Stomach smooth muscle (tissue), 2 donors: ENCODE measurements around the gene NDUFAF7.

Experiments
- H3K27ac ChIP-seq: one replicate; pipeline ENCODE4 v1.7.0; 2013; ENCODE audit warnings: mild to moderate bottlenecking, low read length, inconsistent platforms
- H3K27me3 ChIP-seq, 2 donors: one replicate each; pipeline ENCODE4 v1.7.0; 2013; ENCODE audit warnings: low read length in 2 of 2; ENCODE audit not compliant: insufficient read depth in 2 of 2, control insufficient read depth in 1 of 2
- H3K36me3 ChIP-seq, 2 donors: one replicate each; pipeline ENCODE4 v1.7.0; 2013; ENCODE audit warnings: low read length in 2 of 2; ENCODE audit not compliant: control insufficient read depth in 2 of 2, insufficient read depth in 2 of 2
- H3K4me1 ChIP-seq: one replicate; pipeline ENCODE4 v1.7.0; 2013; ENCODE audit warnings: low read length; ENCODE audit not compliant: control insufficient read depth, insufficient read depth
- H3K4me3 ChIP-seq, 2 donors: one replicate each; pipeline ENCODE4 v1.7.0; 2013; ENCODE audit warnings: low read length in 2 of 2
- H3K9ac ChIP-seq, 2 donors: one replicate each; pipeline ENCODE4 v1.7.0; 2013; ENCODE audit warnings: low read length in 2 of 2, mild to moderate bottlenecking in 1 of 2
- H3K9me3 ChIP-seq, 2 donors: one replicate each; pipeline ENCODE4 v1.7.0; 2013; ENCODE audit warnings: low read length in 2 of 2; ENCODE audit not compliant: control insufficient read depth in 2 of 2
- donor health status: healthy.
- donor health status: Pancreatic carcinoma.

The NDUFAF7 gene

DNA sequence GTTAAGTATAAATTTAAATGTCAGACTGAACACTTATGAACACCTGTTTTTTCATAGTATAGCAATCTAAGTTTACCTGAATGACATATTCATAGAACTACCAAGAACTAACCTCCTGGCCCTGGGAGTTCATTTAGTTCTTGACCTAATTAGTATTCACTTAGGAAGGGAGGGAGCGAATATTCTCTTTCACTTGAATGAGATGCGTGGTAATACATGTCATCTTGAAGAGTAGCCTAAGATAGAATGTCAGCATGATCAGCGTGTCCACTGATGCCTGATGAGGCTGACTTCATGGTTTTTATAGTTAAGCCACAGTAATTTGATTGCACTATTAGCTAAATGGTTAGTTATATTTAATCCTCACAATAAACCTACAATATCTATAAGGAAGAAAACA is 13.3 kb downstream of the NDUFAF7 start:
- Histone ChIP-seq H3K27ac (no peak overlapping the region), H3K36me3 (peaks cover 27 to 40% of the 10 kb centered on the region in 2 donors), H3K27me3 (no peaks in the 10 kb centered on the region), H3K4me3 (no peak overlapping the region), H3K9ac (no peak overlapping the region), H3K9me3 (no peaks in the 10 kb centered on the region), H3K4me1 (no peaks in the 10 kb centered on the region)

DNA sequence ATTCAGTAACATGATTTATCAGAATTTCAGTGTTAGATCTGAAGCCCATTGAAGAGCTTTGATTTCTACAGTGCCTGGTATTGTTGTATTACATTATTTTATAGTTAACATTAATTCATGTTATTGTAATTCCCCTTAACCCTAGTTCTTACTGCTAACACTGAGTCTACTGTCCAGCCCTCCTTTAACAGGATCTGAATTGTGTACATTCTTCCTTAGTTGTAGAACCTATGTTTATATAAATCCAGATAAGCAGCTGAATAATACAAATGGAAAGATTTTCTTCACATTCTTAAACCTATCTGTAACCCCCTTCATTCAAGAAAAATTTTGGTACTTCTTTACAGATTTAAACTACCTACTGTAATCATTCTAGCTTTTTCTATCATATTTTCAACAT is 14.7 kb downstream of the NDUFAF7 start:
- peaks cover 28 to 43% of the 10 kb centered on the region in 2 donors for H3K36me3 ChIP-seq
- H3K27ac ChIP-seq, result no peak overlapping the region
- H3K4me3 ChIP-seq, result no peak overlapping the region

DNA sequence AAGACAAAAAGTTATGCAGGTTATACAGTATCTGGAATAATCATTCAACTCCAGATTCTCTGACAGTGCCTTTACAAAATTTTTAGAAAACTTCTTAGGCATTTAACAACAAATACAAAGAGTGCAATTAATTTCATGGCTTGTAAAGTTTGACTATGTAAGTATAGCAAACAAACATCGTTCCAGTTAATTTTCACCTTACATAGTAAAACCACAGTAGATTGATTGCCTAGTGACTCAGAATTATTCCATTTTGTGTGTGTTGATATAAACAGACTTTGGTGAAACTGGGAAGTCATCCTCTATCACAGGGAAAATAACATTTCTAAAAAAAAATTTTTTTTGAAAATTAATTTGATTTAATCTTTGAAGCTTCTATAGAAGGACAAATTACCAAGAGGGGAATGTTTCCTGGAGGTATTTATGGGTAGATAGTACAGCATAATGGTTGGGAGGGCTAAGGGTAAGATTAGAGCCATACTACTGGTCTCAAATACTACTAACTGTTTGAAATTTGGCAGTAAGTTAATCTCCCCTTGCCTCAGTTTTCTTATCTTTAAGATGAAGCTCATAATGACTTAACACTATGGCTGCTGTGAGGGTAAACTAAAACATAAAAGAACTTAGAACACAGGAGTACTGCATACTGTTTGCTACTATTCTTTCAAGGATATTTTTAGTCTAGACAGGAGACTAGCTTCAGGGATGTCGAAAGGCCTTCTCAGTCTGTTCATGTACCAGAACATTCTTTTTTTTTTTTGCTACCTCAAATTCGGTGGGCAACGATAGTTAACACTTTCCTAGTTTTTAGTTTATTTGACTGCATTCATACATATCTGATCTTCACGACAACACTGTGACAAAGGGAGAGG is 19.6 kb downstream of the NDUFAF7 start:
- H3K9ac ChIP-seq, result no peak overlapping the region
- H3K9me3 ChIP-seq, result no peaks in the 10 kb centered on the region
- H3K4me3 ChIP-seq, result no peak overlapping the region
- H3K27me3 ChIP-seq, result no peaks in the 10 kb centered on the region
- H3K27ac ChIP-seq, result no peak overlapping the region
- no peaks in the 10 kb centered on the region for H3K4me1 ChIP-seq
- H3K36me3 ChIP-seq, result peaks cover 36% of the 10 kb centered on the region in 2 donors

More for the DNA sequence above, 14.7 kb downstream of the NDUFAF7 start:
- H3K4me1 ChIP-seq, result no peaks in the 10 kb centered on the region
- H3K27me3 ChIP-seq, result no peaks in the 10 kb centered on the region
- no peaks in the 10 kb centered on the region for H3K9me3 ChIP-seq
- H3K9ac ChIP-seq, result no peak overlapping the region

DNA sequence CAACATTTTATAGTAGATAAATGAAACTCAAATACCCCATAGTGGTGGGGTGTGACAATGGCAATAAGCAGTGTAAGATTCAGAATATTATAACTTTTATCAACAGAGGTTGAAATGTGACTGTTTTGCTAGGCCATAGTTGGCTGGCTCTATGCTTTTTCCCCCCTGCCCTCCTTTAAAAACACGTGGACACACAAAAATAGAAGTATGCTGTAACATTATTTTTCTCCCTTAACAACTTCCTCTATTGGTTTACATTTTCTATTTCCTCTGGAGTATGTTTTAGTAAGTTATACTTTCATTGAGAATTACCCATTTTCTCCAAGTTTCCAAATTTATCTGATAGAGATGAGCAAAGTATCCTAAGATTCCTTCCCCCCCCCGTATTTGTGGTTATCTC is 31.1 kb downstream of the NDUFAF7 start:
- H3K9ac ChIP-seq, result no peak overlapping the region
- H3K9me3 ChIP-seq, result no peaks in the 10 kb centered on the region
- no peak overlapping the region for H3K4me3 ChIP-seq
- no peaks in the 10 kb centered on the region for H3K27me3 ChIP-seq
- peaks cover 12 to 17% of the 10 kb centered on the region in 2 donors for H3K36me3 ChIP-seq
- H3K27ac ChIP-seq, result no peak overlapping the region
- H3K4me1 ChIP-seq, result no peaks in the 10 kb centered on the region

DNA sequence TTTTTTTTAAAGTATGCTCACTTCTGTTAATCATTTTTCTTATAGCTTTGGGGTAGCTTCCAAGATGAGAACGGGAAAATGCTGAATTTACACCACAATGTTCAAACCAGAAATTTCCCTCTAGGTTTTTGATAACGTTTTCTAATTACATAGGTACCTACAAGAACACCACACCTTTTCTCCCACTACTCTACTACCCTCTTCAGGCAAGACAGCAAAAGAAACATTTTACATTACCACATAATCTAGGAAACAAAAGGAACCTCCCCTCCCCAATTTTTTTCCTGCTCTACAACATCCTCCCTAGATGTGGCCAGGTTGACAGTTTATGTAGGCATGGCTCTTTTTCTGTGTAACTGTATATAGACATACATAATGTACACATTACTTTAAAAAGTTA is 32.4 kb downstream of the NDUFAF7 start:
- H3K4me3 ChIP-seq, result no peak overlapping the region
- H3K27me3 ChIP-seq, result no peaks in the 10 kb centered on the region
- H3K9ac ChIP-seq, result no peak overlapping the region
- no peaks in the 10 kb centered on the region for H3K9me3 ChIP-seq
- H3K27ac ChIP-seq, result no peak overlapping the region
- H3K4me1 ChIP-seq, result no peaks in the 10 kb centered on the region
- H3K36me3 ChIP-seq, result peaks cover 7 to 21% of the 10 kb centered on the region in 2 donors

DNA sequence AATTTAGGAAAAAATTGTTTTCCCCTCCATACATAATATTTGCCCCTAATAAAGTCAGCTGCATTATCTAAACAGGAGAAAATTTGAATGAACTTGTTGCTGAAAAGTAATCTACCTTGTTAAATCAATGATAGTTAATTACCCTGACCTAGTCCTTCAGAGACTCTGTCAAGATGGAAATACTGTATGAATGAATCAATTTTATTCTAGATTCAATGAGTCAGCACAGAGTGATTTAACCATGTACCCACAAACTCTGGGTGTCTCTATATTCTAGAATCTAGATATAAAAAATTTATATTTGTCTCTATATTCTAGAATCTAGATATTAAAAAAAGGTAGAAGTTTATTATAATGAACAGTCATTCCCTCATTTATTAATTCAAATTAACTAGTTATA is 36.2 kb downstream of the NDUFAF7 start:
- Histone ChIP-seq H3K36me3 (peaks cover 12 to 35% of the 10 kb centered on the region in 2 donors), H3K4me1 (no peaks in the 10 kb centered on the region), H3K27me3 (no peaks in the 10 kb centered on the region), H3K9me3 (no peaks in the 10 kb centered on the region), H3K9ac (no peak overlapping the region), H3K4me3 (no peak overlapping the region), H3K27ac (no peak overlapping the region)

DNA sequence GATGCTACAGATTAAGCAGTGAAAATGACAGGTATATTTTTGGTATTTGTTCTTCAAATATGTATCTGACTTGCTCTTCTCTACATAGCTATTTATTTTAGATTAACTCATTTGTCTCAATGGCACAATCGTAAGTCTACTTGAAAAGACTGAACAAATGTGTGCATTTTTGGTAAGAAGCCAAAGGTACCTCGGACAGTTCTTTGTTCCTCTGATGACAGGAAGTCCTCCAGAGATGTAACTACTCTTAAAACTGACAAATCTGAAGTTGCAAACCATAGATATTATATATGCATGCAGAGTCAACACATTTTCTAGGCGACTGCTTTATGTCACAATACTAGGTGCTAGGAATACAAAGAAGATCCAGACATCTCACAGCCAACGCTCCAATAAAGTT is 36.7 kb downstream of the NDUFAF7 start:
- no peak overlapping the region for H3K4me3 ChIP-seq
- H3K36me3 ChIP-seq, result peaks cover 12 to 35% of the 10 kb centered on the region in 2 donors
- H3K27ac ChIP-seq, result no peak overlapping the region
- no peaks in the 10 kb centered on the region for H3K4me1 ChIP-seq
- no peak overlapping the region for H3K9ac ChIP-seq
- H3K9me3 ChIP-seq, result no peaks in the 10 kb centered on the region
- no peaks in the 10 kb centered on the region for H3K27me3 ChIP-seq

DNA sequence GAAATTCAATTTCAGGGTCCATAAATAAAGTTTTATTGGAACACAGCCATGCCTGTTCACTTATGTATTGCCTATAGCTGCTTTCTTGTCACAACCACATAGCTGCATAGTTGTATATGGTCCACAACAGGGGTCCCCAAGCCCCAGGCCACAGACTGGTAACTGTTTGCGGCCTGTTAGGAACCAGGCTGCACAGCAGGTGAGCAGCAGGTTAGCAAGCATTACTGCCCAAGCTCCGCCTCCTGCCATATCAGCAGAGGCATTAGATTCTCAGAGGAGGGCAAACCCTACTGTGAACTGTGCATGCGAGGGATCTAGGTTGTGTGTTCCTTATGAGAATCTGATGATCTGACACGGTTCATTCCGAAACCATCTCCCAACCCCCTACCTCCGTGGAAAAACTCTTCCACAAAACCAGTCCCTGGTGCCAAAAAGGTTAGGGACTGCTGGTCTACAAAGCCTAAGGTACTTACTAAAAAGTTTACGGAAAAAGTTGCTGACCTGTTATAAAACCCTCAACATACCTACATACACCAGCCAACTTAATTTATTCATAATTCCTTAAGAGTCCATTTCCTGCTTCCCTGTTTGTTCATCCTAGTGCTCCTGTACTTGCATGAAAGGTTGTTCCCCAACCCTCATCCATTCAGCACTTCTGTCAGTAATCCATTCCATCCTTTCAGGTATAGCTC is 40.1 kb downstream of the NDUFAF7 start:
- H3K27ac ChIP-seq, result no peak overlapping the region
- H3K9me3 ChIP-seq, result no peaks in the 10 kb centered on the region
- no peaks in the 10 kb centered on the region for H3K4me1 ChIP-seq
- no peaks in the 10 kb centered on the region for H3K27me3 ChIP-seq
- no peak overlapping the region for H3K4me3 ChIP-seq
- H3K9ac ChIP-seq, result no peak overlapping the region
- peaks cover 23 to 31% of the 10 kb centered on the region in 2 donors for H3K36me3 ChIP-seq

DNA sequence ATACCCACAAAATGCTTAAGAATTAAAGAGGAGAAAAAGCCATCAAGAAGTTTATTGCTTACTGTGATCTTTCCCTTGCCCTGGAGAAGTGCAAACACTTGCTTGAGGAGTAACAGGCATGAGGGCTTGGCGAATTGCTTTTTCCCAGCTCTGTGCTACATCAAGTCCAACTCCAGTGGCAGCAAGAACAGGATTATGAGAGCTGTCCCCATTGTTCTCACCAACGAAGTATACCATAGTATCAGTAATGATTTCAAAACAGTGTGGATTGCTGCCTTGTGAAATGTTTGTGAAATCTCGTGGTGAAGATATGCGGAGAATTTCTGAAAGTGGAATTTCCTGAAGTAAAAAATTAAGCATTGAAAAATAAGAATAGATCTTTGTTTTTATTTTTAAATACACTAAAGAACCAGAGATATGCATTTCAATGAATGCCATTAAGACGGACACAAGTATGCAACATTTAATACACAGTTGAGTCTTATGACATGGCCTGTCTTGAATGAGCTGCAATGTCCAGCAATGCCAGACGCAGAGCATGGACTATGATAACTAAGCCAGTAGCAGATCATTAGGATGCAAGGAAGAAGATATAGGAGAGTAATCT is 43.0 kb downstream of the NDUFAF7 start:
- H3K27ac ChIP-seq, result no peak overlapping the region
- no peak overlapping the region for H3K4me3 ChIP-seq
- H3K9me3 ChIP-seq, result no peaks in the 10 kb centered on the region
- no peaks in the 10 kb centered on the region for H3K27me3 ChIP-seq
- H3K4me1 ChIP-seq, result no peaks in the 10 kb centered on the region
- no peak overlapping the region for H3K9ac ChIP-seq
- peaks cover 20 to 21% of the 10 kb centered on the region in 2 donors for H3K36me3 ChIP-seq

DNA sequence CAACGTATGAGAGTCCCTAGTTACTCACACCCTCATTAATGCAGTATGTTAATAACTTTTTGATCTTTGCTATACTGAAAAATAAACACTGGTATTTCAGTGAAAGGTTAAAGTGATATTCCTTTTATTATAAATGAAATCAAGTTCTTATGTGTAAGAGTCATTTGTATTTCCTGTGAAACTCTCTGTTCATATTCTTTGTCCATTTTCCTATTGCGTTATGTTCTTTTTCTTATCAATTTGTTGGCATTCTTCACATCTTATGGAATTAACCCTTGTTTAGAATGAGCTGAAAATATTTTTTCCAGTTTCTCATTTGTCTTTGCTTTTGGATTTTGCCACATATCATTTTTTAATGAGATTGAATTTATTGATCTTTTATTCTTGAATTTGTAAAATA is 44.8 kb downstream of the NDUFAF7 start:
- Histone ChIP-seq H3K9ac (no peak overlapping the region), H3K4me1 (no peaks in the 10 kb centered on the region), H3K9me3 (no peaks in the 10 kb centered on the region), H3K27ac (no peak overlapping the region), H3K36me3 (peaks cover 11 to 23% of the 10 kb centered on the region in 2 donors), H3K4me3 (no peak overlapping the region), H3K27me3 (no peaks in the 10 kb centered on the region)
